ENCODE measurements around the gene LYPD6.
"Not testable (repeated sequence)": the region's sequence is repeated elsewhere in the genome, so short reads cannot be mapped to it uniquely, and the experiment has no call there.

LYPD6 gene

GRCh38 chr2:149330127-149331022, at the start of gene LYPD6:
Gene LYPD6, plus strand, starts transcription at chr2:149330587. Its CDS starts 107,122 bp downstream, at chr2:149437709.
- peak; percentile 75 to 85 for DNase-seq

GRCh38 chr2:149281441-149281840, 48.9 kb upstream of the LYPD6 start:
- DNase-seq: no peak

- DNase-seq: no peak
Observed at GRCh38 chr2:149290662-149291061, 39.7 kb upstream of the LYPD6 start.

- DNase-seq: no peak
Observed at GRCh38 chr2:149291881-149292280, 38.5 kb upstream of the LYPD6 start.

GRCh38 chr2:149296031-149296430, 34.4 kb upstream of the LYPD6 start:
- no peak for DNase-seq

- no peak for DNase-seq
Observed at GRCh38 chr2:149307014-149307413, 23.4 kb upstream of the LYPD6 start.

GRCh38 chr2:149310349-149310748, 20.0 kb upstream of the LYPD6 start:
- no peak for DNase-seq

GRCh38 chr2:149312039-149312438, 18.3 kb upstream of the LYPD6 start:
- DNase-seq: no peak

- peak; percentile 87 to 94 for DNase-seq
Observed at GRCh38 chr2:149313512-149313972, 16.8 kb upstream of the LYPD6 start.

GRCh38 chr2:149314687-149315086, 15.7 kb upstream of the LYPD6 start:
- DNase-seq: peak in 1 of 2 experiments; percentile 8

- no peak for DNase-seq
Observed at GRCh38 chr2:149315461-149315860, 14.9 kb upstream of the LYPD6 start.

GRCh38 chr2:149318566-149318965, 11.8 kb upstream of the LYPD6 start:
- not testable (repeated sequence) for DNase-seq

GRCh38 chr2:149320362-149320761, 10.0 kb upstream of the LYPD6 start:
- DNase-seq: no peak

- no peak for DNase-seq
Observed at GRCh38 chr2:149329068-149329467, 1.3 kb upstream of the LYPD6 start.

GRCh38 chr2:149329489-149330126, 779 bp upstream of the LYPD6 start:
- DNase-seq: peak; percentile 57 to 74

- no peak for DNase-seq
Observed at GRCh38 chr2:149331023-149331400, 625 bp downstream of the LYPD6 start.

- DNase-seq: no peak
Observed at GRCh38 chr2:149332364-149332763, 2.0 kb downstream of the LYPD6 start.

- DNase-seq: no peak
Observed at GRCh38 chr2:149333636-149334035, 3.2 kb downstream of the LYPD6 start.

GRCh38 chr2:149334156-149334555, 3.8 kb downstream of the LYPD6 start:
- DNase-seq: no peak

GRCh38 chr2:149339324-149339723, 8.9 kb downstream of the LYPD6 start:
- DNase-seq: no peak

GRCh38 chr2:149342509-149342908, 12.1 kb downstream of the LYPD6 start:
- DNase-seq: no peak

GRCh38 chr2:149344105-149344504, 13.7 kb downstream of the LYPD6 start:
- no peak for DNase-seq

GRCh38 chr2:149346272-149346671, 15.9 kb downstream of the LYPD6 start:
- DNase-seq: no peak

- no peak for DNase-seq
Observed at GRCh38 chr2:149348291-149348690, 17.9 kb downstream of the LYPD6 start.

All from NCI-H2081 (cell line).